HCT116 (cell line): ENCODE measurements around the gene COX15.

Source experiments
- CTCF ChIP-seq, 3 experiments: fragments of 200-600 bp in 1 of 3; sonication (generic) in 1 of 3; IDR thresholded peaks in 2 of 3; conservative IDR thresholded peaks in 1 of 3; 2 replicates each; pipeline ENCODE4 v1.5.1; 2012 to 2017; ENCODE audit warnings: low read depth in 2 of 3, low read length in 2 of 3, antibody characterized with exemption in 1 of 3, borderline replicate concordance in 1 of 3, control low read depth in 1 of 3, mild to moderate bottlenecking in 1 of 3, mixed read lengths in 1 of 3, mixed run types in 1 of 3, moderate library complexity in 1 of 3; ENCODE audit not compliant: insufficient read depth in 1 of 3
- POLR2A ChIP-seq: IDR thresholded peaks from 2 replicates; pipeline ENCODE4 v1.7.0; 2011; ENCODE audit warnings: borderline replicate concordance; ENCODE audit not compliant: insufficient read depth, insufficient read length; ENCODE audit errors: extremely low read depth
- SIN3A ChIP-seq: IDR thresholded peaks from 2 replicates; pipeline ENCODE4 v1.6.1; 2012; ENCODE audit warnings: low read depth
- ZBTB33 ChIP-seq: IDR thresholded peaks from 2 replicates; pipeline ENCODE4 v1.6.1; 2011; ENCODE audit warnings: mild to moderate bottlenecking, low read length, moderate library complexity; ENCODE audit not compliant: insufficient replicate concordance; ENCODE audit errors: extremely low read depth
- TF ChIP-seq, protein P1 (sequence below): IDR thresholded peaks from 2 replicates; pipeline ENCODE4 v1.6.1; 2012

DNA sequence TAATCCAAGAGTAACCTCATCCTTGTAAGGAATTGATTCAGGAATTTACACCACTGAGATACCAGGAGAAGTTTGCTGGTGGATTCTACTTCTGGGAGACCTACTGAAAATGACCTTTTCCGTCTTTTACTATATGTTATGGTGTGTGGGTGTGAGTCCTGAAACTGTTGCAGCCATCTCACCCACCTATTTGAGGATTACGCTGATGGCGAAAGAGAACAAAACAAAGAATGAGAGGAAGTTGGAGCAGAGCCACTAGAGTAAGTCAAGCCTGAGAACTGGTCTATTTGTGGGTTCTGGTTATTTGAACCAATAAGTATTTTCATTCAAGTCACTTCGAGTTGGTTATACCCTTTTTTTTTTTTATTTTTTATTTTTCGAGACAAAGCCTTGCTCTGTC lies 37.8 kb upstream of the COX15 start:
- TF ChIP-seq POLR2A (no peak), ZBTB33 (no peak), SIN3A (no peak), CTCF (IDR thresholded peaks at IDR 0.05 in 2 of 3, conservative IDR thresholded peaks at IDR 0.05 in 1 of 3; ENCODE audit: borderline replicate concordance in 1 of 3, insufficient read depth in 1 of 3, low read depth in 2 of 3, low read length in 2 of 3) (no peak)
- TF ChIP-seq, protein P1, sequence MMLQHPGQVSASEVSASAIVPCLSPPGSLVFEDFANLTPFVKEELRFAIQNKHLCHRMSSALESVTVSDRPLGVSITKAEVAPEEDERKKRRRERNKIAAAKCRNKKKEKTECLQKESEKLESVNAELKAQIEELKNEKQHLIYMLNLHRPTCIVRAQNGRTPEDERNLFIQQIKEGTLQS: no peak
